Measurements from ENCODE around the gene CBX4.

The CBX4 gene

DNA sequence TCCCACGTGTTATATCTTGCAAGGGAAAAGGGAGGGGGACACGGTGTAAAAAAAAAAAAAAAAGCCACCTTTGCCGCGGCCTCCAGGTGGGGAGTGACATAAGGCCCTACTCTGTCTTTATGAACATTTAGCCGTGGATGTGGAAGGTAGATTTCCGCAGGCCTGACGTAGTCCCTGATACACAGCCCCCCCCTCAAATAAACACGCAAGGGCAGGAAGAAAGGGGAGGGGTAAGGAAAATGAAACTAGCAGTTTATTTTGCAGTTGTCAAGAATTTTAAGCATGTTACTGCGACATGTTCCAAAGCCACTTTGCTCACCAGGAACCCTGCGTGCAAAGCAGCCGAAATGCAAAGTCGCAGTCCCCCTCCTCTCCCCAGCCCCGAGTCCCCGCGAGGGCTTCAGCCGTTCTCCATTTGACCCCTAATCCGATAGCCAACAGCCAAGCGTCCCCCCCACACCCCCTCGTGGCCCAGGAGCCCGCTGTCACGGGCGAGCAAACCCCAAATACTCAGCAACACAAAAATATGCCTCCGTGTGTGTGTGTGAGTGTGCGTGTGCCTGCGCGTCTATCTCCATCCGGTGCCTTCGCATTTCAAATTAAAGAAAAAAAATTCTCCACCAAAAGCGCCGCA lies 1.2 kb downstream of the CBX4 start:
- TF ChIP-seq, protein P1, sequence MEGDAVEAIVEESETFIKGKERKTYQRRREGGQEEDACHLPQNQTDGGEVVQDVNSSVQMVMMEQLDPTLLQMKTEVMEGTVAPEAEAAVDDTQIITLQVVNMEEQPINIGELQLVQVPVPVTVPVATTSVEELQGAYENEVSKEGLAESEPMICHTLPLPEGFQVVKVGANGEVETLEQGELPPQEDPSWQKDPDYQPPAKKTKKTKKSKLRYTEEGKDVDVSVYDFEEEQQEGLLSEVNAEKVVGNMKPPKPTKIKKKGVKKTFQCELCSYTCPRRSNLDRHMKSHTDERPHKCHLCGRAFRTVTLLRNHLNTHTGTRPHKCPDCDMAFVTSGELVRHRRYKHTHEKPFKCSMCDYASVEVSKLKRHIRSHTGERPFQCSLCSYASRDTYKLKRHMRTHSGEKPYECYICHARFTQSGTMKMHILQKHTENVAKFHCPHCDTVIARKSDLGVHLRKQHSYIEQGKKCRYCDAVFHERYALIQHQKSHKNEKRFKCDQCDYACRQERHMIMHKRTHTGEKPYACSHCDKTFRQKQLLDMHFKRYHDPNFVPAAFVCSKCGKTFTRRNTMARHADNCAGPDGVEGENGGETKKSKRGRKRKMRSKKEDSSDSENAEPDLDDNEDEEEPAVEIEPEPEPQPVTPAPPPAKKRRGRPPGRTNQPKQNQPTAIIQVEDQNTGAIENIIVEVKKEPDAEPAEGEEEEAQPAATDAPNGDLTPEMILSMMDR (conservative IDR thresholded peaks at IDR 0.05) = no peak
- peak overlapping the region; percentile 86 for H3K27ac ChIP-seq

DNA sequence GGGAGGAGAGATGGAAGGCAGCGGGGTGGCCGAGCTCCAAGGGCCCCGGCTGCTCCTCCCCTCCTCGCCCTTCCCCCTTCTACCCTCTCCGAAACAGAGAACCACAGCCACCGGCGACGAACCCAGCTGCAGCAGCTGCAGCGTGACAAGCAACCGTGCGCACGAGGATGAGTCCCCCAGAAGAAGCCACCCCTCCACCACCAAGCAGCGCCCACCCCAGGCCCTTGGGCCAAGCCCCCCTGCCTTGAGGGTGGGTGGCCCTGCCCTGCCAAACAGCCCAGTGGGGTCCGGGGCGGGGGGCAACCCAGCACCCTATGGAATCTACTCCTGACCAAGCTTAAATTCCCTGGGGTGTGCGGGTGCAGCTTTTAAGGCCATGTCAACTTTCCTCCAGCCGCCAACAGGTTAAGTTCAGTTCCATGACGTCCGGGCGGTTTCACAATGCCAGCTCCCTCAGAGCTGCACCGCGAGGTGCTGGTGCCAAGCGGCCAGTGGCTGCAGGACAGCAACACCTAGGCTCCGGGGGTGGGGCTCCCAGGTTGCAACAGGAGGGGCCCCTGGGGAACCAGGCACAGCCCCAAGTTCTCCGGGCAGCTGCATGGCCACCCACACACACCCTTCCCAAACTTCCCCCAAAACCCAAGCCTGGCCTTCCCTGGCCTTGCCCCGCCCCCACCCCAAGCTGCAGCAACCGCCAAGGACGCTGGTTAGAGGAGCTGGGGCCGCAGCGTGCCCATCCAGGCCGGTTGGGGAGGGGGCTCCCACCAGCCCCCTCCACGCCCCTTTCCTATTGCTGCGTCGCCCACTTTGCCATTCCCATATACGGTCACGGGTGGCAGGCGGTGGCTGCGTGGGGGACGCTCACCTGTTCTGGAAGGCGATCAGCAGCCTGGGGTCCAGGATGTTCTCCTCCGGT lies 2.0 kb downstream of the CBX4 start:
- TF ChIP-seq, protein P1 (conservative IDR thresholded peaks at IDR 0.05) = peak; percentile 49
- H3K27ac ChIP-seq = peak overlapping the region; percentile 86

DNA sequence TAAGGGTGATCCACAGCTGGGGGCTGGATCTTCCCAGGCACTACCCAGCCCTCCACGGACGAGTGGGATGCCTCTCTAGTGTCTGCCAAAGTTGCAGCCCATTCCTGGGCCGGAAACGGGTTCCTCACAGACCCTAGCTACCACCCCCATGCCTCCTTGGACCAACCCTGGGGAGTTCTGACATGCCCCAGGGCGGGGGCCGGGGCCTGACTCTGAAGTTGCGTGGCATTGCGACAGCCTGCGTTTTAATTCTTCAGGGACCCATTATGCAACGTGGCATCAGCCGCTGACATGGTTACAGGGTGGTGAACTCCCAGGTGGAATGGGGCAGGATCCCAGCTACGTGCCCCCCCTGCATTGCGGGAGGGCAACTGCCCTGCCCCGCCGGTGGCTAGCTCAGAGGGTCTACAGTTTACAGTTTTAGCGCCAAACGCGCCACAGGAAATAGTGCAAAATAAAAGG lies 2.7 kb downstream of the CBX4 start:
- TF ChIP-seq, protein P1 (conservative IDR thresholded peaks at IDR 0.05) = no peak

DNA sequence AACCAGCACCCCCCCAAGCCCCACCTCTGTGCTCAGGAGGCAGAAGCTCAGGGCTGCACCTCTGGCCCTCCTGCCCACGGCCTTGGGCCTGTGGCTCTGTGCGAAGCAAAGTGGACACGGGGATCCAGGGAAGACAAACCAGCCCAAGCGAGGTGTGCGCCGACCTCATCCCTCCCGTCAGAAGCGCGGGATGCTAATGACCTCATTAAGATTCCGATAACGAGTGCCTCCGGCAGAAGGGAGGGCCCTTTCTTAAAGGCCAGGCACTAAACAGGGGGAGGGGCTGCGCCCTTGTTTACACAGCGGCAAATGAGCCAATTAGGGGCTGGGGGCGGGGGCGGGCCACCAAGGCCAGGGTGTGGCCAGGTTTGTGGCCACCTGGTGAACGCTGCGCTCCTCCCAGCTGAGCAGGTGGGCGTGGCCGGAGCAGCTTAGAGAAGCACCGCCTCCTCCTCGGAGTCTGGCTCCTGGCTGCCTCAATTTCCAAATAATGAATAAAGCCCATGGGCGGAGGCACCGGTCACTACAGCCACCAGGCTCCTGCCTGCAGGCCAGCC lies 3.2 kb downstream of the CBX4 start:
- TF ChIP-seq, protein P1 (conservative IDR thresholded peaks at IDR 0.05) = no peak
- H3K27ac ChIP-seq = peak overlapping the region; percentile 86

More for the DNA sequence above, 2.7 kb downstream of the CBX4 start:
- H3K27ac ChIP-seq = peak overlapping the region; percentile 86

DNA sequence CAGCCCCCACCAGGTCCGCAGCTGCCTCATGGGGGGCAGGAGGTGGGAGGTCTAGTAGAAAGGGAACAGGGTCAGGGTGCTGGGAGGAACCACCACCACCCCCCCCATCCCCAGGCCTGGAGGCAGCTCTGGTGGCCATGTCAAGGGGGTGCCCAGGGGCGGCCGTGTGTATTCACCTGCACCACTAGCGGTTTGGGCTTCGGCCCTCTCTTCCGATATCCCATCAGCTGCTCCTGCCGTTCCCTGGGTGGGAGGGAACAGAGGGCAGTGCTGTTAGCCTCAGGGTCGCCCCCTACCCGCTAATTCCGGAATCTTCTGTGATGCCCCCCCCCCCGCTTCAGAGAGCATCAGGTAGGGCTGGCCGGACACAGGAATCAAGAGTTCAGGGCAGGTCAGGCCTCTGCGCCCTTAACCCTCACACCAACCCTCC lies 3.8 kb downstream of the CBX4 start:
- peak overlapping the region; percentile 86 for H3K27ac ChIP-seq
- TF ChIP-seq, protein P1 (conservative IDR thresholded peaks at IDR 0.05) = no peak

DNA sequence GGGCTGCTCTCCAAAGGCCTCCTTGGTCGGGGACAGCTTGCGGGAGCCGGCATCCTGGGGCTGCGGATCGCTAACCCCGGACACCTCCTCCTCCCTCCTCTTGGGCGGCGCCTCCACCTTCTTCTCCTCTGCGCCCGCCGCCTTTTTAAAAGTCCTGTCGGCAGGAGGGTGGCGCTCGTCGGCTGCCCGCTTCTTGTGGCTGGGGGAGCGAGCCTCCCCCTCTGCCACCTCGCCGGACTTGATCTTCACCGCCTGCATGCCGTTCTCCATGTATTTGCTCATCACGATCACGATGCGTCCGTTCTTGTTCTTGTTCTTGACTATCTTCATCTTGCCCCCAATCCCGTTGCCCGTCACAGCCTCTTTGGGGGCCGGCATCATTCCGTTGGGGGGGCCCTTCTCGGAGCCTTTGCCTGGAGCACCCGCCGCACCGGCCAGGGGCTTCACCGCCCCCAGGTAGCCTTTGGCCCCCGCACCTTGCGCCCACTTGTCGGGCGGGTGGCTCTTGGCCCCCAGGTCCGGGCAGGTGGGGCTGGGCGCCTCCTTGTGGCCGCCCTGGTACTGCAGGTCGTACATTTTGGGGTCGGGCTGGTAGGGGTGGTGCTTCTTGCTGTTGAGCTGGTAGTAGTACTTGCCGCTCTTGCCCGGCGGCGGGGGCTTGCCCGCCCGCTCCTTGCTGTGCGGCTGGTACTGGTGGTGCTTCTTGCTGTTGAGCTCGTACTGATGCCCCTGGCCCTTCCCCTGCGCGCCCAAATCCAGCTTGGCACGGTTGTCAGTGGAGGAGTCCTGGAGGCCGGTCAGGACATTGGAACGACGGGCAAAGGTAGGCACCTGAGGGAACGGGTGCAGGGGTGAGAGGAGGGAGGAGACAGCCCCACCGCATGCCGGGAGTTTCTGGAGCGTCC lies 4.4 kb downstream of the CBX4 start:
- peak overlapping the region; percentile 86; the same call in 1 of the 2 replicates for H3K27ac ChIP-seq
- TF ChIP-seq, protein P1 (conservative IDR thresholded peaks at IDR 0.05) = peak; percentile 74

Measured in VCaP (cell line).